Stomach (tissue), 9 donors: Measurements from ENCODE around the gene SLC1A2. TPM values are rescaled to one million over a fixed set of nuclear protein-coding genes. Genes with fewer than 3 reads are reported as not detected.
A peak's percentile ranks its signal among the peaks of the same experiment; 100 is the strongest.

ENCODE experiments used
- DNase-seq, 2 donors: peaks; one replicate each; pipeline versions ENCODE4 v3.0.0 to v3.0.0-alpha.2; 2013 to 2019
- H3K27ac ChIP-seq, 5 donors: fragments of 200-600 bp in 4 of 5; sonication (generic) in 4 of 5; one replicate each; pipeline ENCODE4 v1.5.1; 2013 to 2019; ENCODE audit warnings: mild to moderate bottlenecking in 1 of 5, moderate library complexity in 1 of 5
- H3K27me3 ChIP-seq, 3 donors: fragments of 200-600 bp; sonication (generic); one replicate each; pipeline ENCODE4 v1.5.1; 2017 to 2019; ENCODE audit warnings: mixed run types in 1 of 3
- H3K36me3 ChIP-seq, 4 donors: fragments of 200-600 bp; sonication (generic); 1 replicate in 3 of 4; 2 replicates in 1 of 4; pipeline ENCODE4 v1.5.1; 2016 to 2019
- H3K4me1 ChIP-seq, 4 donors: fragments of 200-600 bp; sonication (generic); one replicate each; pipeline ENCODE4 v1.5.1; 2016 to 2019
- H3K4me3 ChIP-seq, 4 donors: fragments of 200-600 bp; sonication (generic) in 3 of 4; one replicate each; pipeline ENCODE4 v1.5.1; 2016 to 2019; ENCODE audit warnings: mild to moderate bottlenecking in 1 of 4
- H3K9me3 ChIP-seq, 4 donors: fragments of 200-600 bp; sonication (generic); one replicate each; pipeline ENCODE4 v1.5.1; 2016 to 2019
- CTCF ChIP-seq, 7 experiments: fragments of 450-650 bp in 4 of 7; fragments of 200-600 bp in 3 of 7; sonication (generic) in 3 of 7; IDR thresholded peaks; one replicate each; pipeline ENCODE4 v1.5.1; 2016 to 2019; ENCODE audit warnings: antibody characterized with exemption in 7 of 7, control low read depth in 2 of 7, mild to moderate bottlenecking in 1 of 7
- EP300 ChIP-seq: sonication (generic); formaldehyde crosslinking; IDR thresholded peaks from one replicate; pipeline ENCODE4 v1.6.1; 2017; ENCODE audit warnings: antibody characterized with exemption
- POLR2A ChIP-seq, 4 donors: fragments of 450-650 bp; IDR thresholded peaks; one replicate each; pipeline ENCODE4 v1.6.1; 2016; ENCODE audit warnings: antibody characterized with exemption in 4 of 4, control low read depth in 2 of 4, mild to moderate bottlenecking in 1 of 4, moderate library complexity in 1 of 4
- POLR2AphosphoS5 ChIP-seq, 3 donors: sonication (generic); formaldehyde crosslinking; IDR thresholded peaks; one replicate each; pipeline ENCODE4 v1.6.1; 2016; ENCODE audit warnings: antibody characterized with exemption in 3 of 3
- WGBS, 5 donors: extraction: QIAGEN DNeasy Blood & Tissue Kit in 3 of 5; methylation state at CpG; one replicate each; pipeline versions ENCODE4 v1.1.5 to v1.1.7; 2013 to 2018; 5-methylcytosine and 5-hydroxymethylcytosine counted together
- intact Hi-C: fragments of 100-400 bp; cut with DNase I; formaldehyde crosslinking; loops from one replicate; pipeline ENCODE4 v1.15.1; 2023; ENCODE audit warnings: low total_unique reads
- polyA plus RNA-seq, 3 donors: library from polyadenylated mRNA; stranded (reverse); fragments of 200-250 nt; gene quantifications; one replicate each; pipeline ENCODE4 v1.2.3, GENCODE V29; 2013
- total RNA-seq, 5 donors: library from RNA; depleted of rRNA; stranded (reverse); fragments of >200 nt; gene quantifications; one replicate each; pipeline versions ENCODE4 v1.1.0 to v1.2.3, GENCODE V29; 2014 to 2016
- donor health status: healthy with polysubstance abuse.
- donor health status: Bipolar disorder and iron deficiency.
- donor health status: healthy.

SLC1A2 gene
- total and polyA plus RNA-seq, 8 donors = 1.3 to 13.4 (median 3.2) TPM; not detected in 1

GRCh38 chr11:35336726-35337125 is 82.6 kb downstream of the SLC1A2 start:
- TF ChIP-seq POLR2A (IDR thresholded peaks at IDR 0.05) (no peak), CTCF (IDR thresholded peaks at IDR 0.05) (no peak), EP300 (no peak)
- Histone ChIP-seq H3K9me3 (no peaks in the 10 kb centered on the region), H3K27ac (peak overlapping the region in 1 of 5 donors; percentile 16), H3K4me1 (peaks cover 0 to 13% (median 5%) of the 10 kb centered on the region in 4 donors), H3K27me3 (no peaks in the 10 kb centered on the region), H3K36me3 (no peaks in the 10 kb centered on the region), H3K4me3 (no peak overlapping the region)
- 21 to 61% (median 30%) methylated on average over 1 of the region's 1 CpG for WGBS, 5 donors
- intact Hi-C loops = no loop called here
- no peak for DNase-seq

- Histone ChIP-seq H3K27me3 (no peaks in the 10 kb centered on the region), H3K27ac (no peak overlapping the region), H3K4me1 (peaks cover 0 to 22% (median 6%) of the 10 kb centered on the region in 4 donors), H3K36me3 (no peaks in the 10 kb centered on the region), H3K9me3 (no peaks in the 10 kb centered on the region), H3K4me3 (no peak overlapping the region)
- TF ChIP-seq EP300 = no peak
- no peak for TF ChIP-seq CTCF (IDR thresholded peaks at IDR 0.05)
- TF ChIP-seq POLR2A (IDR thresholded peaks at IDR 0.05) = no peak
- TF ChIP-seq POLR2AphosphoS5 (IDR thresholded peaks at IDR 0.05) = no peak
- WGBS, 5 donors = 88 to 98% (median 96%) methylated on average over 2 of the region's 2 CpGs
- no peak for DNase-seq
- intact Hi-C loops = no loop called here
These were observed 84.1 kb downstream of the SLC1A2 start for GRCh38 chr11:35335226-35335625.

GRCh38 chr11:35334385-35335090 is 84.8 kb downstream of the SLC1A2 start:
- H3K27me3 ChIP-seq = no peaks in the 10 kb centered on the region
- intact Hi-C loops = no loop called here
- WGBS, 5 donors = 77 to 88% (median 84%) methylated on average over 5 of the region's 5 CpGs
- H3K27ac ChIP-seq = no peak overlapping the region
- H3K4me1 ChIP-seq = peaks cover 0 to 24% (median 5%) of the 10 kb centered on the region in 4 donors
- H3K9me3 ChIP-seq = no peaks in the 10 kb centered on the region
- DNase-seq = no peak
- H3K4me3 ChIP-seq = no peak overlapping the region
- TF ChIP-seq CTCF (IDR thresholded peaks at IDR 0.05) = no peak
- TF ChIP-seq EP300 = no peak
- no peak for TF ChIP-seq POLR2A (IDR thresholded peaks at IDR 0.05)
- no peak for TF ChIP-seq POLR2AphosphoS5 (IDR thresholded peaks at IDR 0.05)
- no peaks in the 10 kb centered on the region for H3K36me3 ChIP-seq

- Histone ChIP-seq H3K27ac (no peak overlapping the region), H3K9me3 (no peaks in the 10 kb centered on the region), H3K4me1 (peaks cover 0 to 20% (median 5%) of the 10 kb centered on the region in 4 donors), H3K27me3 (no peaks in the 10 kb centered on the region), H3K4me3 (no peak overlapping the region), H3K36me3 (no peaks in the 10 kb centered on the region)
- DNase-seq = no peak
- WGBS, 5 donors = 76 to 90% (median 85%) methylated on average over 2 of the region's 2 CpGs
- intact Hi-C loops = no loop called here
- no peak for TF ChIP-seq POLR2AphosphoS5 (IDR thresholded peaks at IDR 0.05)
- no peak for TF ChIP-seq CTCF (IDR thresholded peaks at IDR 0.05)
- TF ChIP-seq EP300 = no peak
- TF ChIP-seq POLR2A (IDR thresholded peaks at IDR 0.05) = no peak
These were observed 86.8 kb downstream of the SLC1A2 start for GRCh38 chr11:35332524-35332923.
